KMS-11 (cell line): Measurements from ENCODE around the gene BBS7.

ENCODE experiments used
- H2AFZ ChIP-seq: fragments of 200-600 bp; sonication (generic); 2 replicates; pipeline ENCODE4 v1.6.1; 2016; ENCODE audit warnings: antibody characterized with exemption, mixed run types, low read depth
- H3K27ac ChIP-seq: fragments of 200-600 bp; sonication (generic); 2 replicates; pipeline ENCODE4 v1.6.1; 2016; ENCODE audit warnings: mild to moderate bottlenecking, mixed run types
- H3K27me3 ChIP-seq: fragments of 200-600 bp; sonication (generic); 2 replicates; pipeline ENCODE4 v1.6.1; 2017; ENCODE audit warnings: mild to moderate bottlenecking, low read depth, mixed run types, moderate library complexity; ENCODE audit not compliant: insufficient read depth
- H3K36me3 ChIP-seq: fragments of 200-600 bp; sonication (generic); 2 replicates; pipeline ENCODE4 v1.6.1; 2017; ENCODE audit warnings: mild to moderate bottlenecking, mixed run types; ENCODE audit not compliant: insufficient read depth
- H3K4me1 ChIP-seq: fragments of 200-600 bp; sonication (generic); 2 replicates; pipeline ENCODE4 v1.6.1; 2016; ENCODE audit warnings: mild to moderate bottlenecking, low read depth, mixed run types; ENCODE audit not compliant: poor library complexity, severe bottlenecking
- H3K4me2 ChIP-seq: fragments of 200-600 bp; sonication (generic); 2 replicates; pipeline ENCODE4 v1.7.0; 2016; ENCODE audit warnings: mild to moderate bottlenecking, mixed run types
- H3K4me3 ChIP-seq: fragments of 200-600 bp; sonication (generic); IDR thresholded peaks from 2 replicates; pipeline ENCODE4 v1.6.1; 2017; ENCODE audit warnings: low read depth, low read length, mixed read lengths; ENCODE audit not compliant: insufficient read depth
- H3K79me2 ChIP-seq: fragments of 200-600 bp; sonication (generic); 2 replicates; pipeline ENCODE4 v1.6.1; 2016; ENCODE audit warnings: low read depth, mixed run types; ENCODE audit not compliant: insufficient read depth
- H3K9ac ChIP-seq: fragments of 200-600 bp; sonication (generic); 2 replicates; pipeline ENCODE4 v1.6.1; 2016; ENCODE audit warnings: mild to moderate bottlenecking, mixed run types
- H4K20me1 ChIP-seq: fragments of 200-600 bp; sonication (generic); 2 replicates; pipeline ENCODE4 v1.6.1; 2016; ENCODE audit warnings: mild to moderate bottlenecking, mixed run types; ENCODE audit not compliant: insufficient read depth
- TF ChIP-seq, protein P1 (sequence below): fragments of 200-600 bp; sonication (generic); conservative IDR thresholded peaks from 2 replicates; pipeline ENCODE4 v1.6.1; 2017; ENCODE audit warnings: low read depth, mild to moderate bottlenecking, antibody characterized with exemption, low read length, moderate library complexity, mixed read lengths

The BBS7 gene

DNA sequence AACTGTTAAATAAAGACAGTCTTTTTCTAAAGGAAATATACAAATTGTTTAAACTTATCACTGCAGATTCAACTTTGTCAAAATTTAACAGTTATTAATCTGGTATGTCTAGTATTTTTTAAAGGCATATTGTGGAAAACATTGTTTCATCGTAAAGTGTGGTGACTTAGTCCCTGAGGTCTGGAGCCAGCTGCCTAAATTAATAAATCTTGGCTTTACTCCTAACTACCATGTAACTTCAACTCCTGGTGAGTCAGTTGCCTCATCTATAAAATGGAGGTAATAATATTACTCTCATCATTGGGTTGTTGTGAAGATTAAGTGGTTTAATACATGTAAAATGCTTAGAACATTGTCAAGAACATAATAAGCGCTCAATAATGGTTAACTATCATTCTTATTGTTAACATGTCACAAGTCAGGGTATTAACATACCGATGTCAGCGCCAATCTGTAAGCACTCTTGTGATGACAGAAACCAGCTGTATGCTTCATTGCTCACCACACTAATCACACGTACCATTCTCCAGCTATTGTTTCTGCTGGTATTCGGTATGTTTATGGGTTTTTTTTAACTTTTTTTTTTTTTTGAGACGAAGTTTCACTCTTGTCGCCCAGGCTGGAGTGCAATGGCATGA is 91.2 kb downstream of the BBS7 start:
- Histone ChIP-seq H3K4me3 (no peak overlapping the region), H3K9ac (no peak overlapping the region), H3K79me2 (no peaks in the 10 kb centered on the region), H3K4me2 (no peak overlapping the region), H4K20me1 (no peaks in the 10 kb centered on the region), H3K4me1 (no peaks in the 10 kb centered on the region), H3K36me3 (no peaks in the 10 kb centered on the region), H3K27me3 (no peaks in the 10 kb centered on the region), H3K27ac (no peak overlapping the region), H2AFZ (no peak overlapping the region)
- TF ChIP-seq, protein P1, sequence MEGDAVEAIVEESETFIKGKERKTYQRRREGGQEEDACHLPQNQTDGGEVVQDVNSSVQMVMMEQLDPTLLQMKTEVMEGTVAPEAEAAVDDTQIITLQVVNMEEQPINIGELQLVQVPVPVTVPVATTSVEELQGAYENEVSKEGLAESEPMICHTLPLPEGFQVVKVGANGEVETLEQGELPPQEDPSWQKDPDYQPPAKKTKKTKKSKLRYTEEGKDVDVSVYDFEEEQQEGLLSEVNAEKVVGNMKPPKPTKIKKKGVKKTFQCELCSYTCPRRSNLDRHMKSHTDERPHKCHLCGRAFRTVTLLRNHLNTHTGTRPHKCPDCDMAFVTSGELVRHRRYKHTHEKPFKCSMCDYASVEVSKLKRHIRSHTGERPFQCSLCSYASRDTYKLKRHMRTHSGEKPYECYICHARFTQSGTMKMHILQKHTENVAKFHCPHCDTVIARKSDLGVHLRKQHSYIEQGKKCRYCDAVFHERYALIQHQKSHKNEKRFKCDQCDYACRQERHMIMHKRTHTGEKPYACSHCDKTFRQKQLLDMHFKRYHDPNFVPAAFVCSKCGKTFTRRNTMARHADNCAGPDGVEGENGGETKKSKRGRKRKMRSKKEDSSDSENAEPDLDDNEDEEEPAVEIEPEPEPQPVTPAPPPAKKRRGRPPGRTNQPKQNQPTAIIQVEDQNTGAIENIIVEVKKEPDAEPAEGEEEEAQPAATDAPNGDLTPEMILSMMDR: no peak

DNA sequence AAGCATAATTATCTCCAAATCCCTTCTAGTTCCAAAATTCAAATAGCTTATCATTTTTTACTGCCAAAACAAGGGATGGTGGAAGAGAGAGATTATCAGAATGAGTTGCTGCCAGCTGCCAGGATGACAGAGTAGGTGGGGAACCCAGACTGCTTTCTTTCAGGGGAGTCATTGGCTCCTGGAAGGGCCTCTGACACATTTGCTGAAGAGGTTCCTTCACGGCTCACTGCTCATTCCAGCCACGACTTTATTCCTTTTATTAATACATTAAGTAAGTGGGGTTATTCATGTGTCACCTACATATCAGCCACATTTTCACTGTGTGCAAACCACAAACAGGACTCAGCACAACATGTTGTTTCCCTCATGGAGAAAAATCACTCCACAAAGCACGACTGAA is 92.6 kb downstream of the BBS7 start:
- H3K4me1 ChIP-seq: no peaks in the 10 kb centered on the region
- H2AFZ ChIP-seq: no peak overlapping the region
- no peak overlapping the region for H3K4me2 ChIP-seq
- H3K79me2 ChIP-seq: no peaks in the 10 kb centered on the region
- no peak overlapping the region for H3K4me3 ChIP-seq
- no peak overlapping the region for H3K9ac ChIP-seq
- H3K27ac ChIP-seq: no peak overlapping the region
- H4K20me1 ChIP-seq: no peaks in the 10 kb centered on the region
- no peaks in the 10 kb centered on the region for H3K27me3 ChIP-seq
- H3K36me3 ChIP-seq: no peaks in the 10 kb centered on the region
- TF ChIP-seq, protein P1: no peak

DNA sequence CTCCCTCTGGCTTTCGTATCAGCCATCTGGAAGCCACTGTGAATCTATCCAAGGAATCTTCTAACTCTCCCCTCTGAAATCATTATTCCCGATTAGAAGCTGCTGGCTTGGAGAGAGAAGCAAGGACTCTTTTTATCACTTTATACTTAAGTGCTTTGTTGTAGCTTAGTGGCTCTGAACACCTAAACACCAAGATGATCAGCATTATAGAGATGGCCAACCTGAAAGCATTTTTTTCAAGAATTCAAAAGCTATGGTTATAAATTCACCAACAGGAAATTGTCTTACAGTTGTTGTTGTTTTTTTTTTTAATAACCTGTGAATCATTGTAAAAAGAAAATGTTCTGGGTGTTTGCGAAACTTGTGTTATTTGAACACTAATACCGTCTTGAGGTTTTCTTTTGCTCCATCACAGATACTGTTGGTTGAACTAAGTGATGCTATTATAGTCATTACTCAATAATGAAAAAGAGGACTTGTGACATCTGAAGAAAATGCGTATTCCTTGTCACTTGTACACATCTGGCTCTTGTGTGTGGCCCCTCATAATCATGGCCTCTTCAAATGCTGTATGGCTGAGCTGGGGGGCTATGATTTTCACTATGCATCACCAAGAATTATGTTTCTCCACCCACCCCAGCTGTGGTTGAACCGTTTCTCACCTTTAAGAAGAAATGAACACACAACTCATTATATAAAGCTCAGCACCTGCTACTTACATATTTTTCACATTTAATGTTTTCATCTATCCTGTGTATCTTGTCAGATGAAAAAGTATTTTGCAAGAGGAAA is 93.5 kb downstream of the BBS7 start:
- Histone ChIP-seq H3K4me1 (no peaks in the 10 kb centered on the region), H2AFZ (no peak overlapping the region), H3K4me3 (no peak overlapping the region), H4K20me1 (no peaks in the 10 kb centered on the region), H3K27ac (no peak overlapping the region), H3K4me2 (no peak overlapping the region), H3K36me3 (no peaks in the 10 kb centered on the region), H3K79me2 (no peaks in the 10 kb centered on the region), H3K9ac (no peak overlapping the region), H3K27me3 (no peaks in the 10 kb centered on the region)
- TF ChIP-seq, protein P1: no peak
